ENCODE results near the gene ZNF28.
"Not testable (repeated sequence)": the region's sequence is repeated elsewhere in the genome, so short reads cannot be mapped to it uniquely, and the experiment has no call there.

- TF ChIP-seq, protein P1, sequence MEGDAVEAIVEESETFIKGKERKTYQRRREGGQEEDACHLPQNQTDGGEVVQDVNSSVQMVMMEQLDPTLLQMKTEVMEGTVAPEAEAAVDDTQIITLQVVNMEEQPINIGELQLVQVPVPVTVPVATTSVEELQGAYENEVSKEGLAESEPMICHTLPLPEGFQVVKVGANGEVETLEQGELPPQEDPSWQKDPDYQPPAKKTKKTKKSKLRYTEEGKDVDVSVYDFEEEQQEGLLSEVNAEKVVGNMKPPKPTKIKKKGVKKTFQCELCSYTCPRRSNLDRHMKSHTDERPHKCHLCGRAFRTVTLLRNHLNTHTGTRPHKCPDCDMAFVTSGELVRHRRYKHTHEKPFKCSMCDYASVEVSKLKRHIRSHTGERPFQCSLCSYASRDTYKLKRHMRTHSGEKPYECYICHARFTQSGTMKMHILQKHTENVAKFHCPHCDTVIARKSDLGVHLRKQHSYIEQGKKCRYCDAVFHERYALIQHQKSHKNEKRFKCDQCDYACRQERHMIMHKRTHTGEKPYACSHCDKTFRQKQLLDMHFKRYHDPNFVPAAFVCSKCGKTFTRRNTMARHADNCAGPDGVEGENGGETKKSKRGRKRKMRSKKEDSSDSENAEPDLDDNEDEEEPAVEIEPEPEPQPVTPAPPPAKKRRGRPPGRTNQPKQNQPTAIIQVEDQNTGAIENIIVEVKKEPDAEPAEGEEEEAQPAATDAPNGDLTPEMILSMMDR (IDR thresholded peaks at IDR 0.05), result not testable (repeated sequence)
- not testable (repeated sequence) for TF ChIP-seq POLR2A (IDR thresholded peaks at IDR 0.05)
These were observed 12.9 kb upstream of the ZNF28 start for GRCh38 chr19:52834289-52834688.

Data from ovary (tissue), 3 donors.